Heart left ventricle (tissue), 16 donors: ENCODE results near the gene GABRB1. TPM values are rescaled to one million over a fixed set of nuclear protein-coding genes. Genes with fewer than 3 reads are reported as not detected.

ENCODE experiments used
- ATAC-seq, 4 donors: fragments of 200-7000 bp; cut with Tn5 transposase; one replicate each; pipeline ENCODE4 v1.9.1; 2020 to 2022; ENCODE audit warnings: moderate library complexity in 4 of 4, mild to moderate bottlenecking in 3 of 4, moderate number of reproducible peaks in 1 of 4
- DNase-seq, 5 donors: peaks; one replicate each; pipeline ENCODE4 v3.0.0-alpha.2; 2020
- H3K27ac ChIP-seq, 12 donors: fragments of 200-600 bp; sonication (generic) in 4 of 12; one replicate each; pipeline versions ENCODE4 v1.5.0 to v1.8.0; 2016 to 2022; ENCODE audit warnings: mild to moderate bottlenecking in 2 of 12
- H3K27me3 ChIP-seq, 9 donors: fragments of 200-600 bp; sonication (generic) in 2 of 9; one replicate each; pipeline versions ENCODE4 v1.5.1 to v1.8.0; 2016 to 2022; ENCODE audit warnings: mild to moderate bottlenecking in 3 of 9
- H3K36me3 ChIP-seq, 9 donors: fragments of 200-600 bp; sonication (generic) in 2 of 9; one replicate each; pipeline versions ENCODE4 v1.5.0 to v1.8.0; 2018 to 2022; ENCODE audit warnings: mild to moderate bottlenecking in 2 of 9
- H3K4me1 ChIP-seq, 12 donors: fragments of 200-600 bp; sonication (generic) in 4 of 12; one replicate each; pipeline versions ENCODE4 v1.5.0 to v1.8.0; 2016 to 2022; ENCODE audit warnings: mild to moderate bottlenecking in 3 of 12
- H3K4me3 ChIP-seq, 12 donors: fragments of 200-600 bp; sonication (generic) in 4 of 12; one replicate each; pipeline versions ENCODE4 v1.5.0 to v1.8.0; 2017 to 2022; ENCODE audit warnings: mild to moderate bottlenecking in 9 of 12, moderate library complexity in 4 of 12
- H3K9me3 ChIP-seq, 12 donors: fragments of 200-600 bp; sonication (generic) in 4 of 12; one replicate each; pipeline versions ENCODE4 v1.5.0 to v1.8.0; 2016 to 2022; ENCODE audit warnings: mild to moderate bottlenecking in 1 of 12
- CTCF ChIP-seq, 12 donors: fragments of 200-600 bp; sonication (generic) in 4 of 12; IDR thresholded peaks; one replicate each; pipeline versions ENCODE4 v1.5.0 to v1.8.0; 2018 to 2022; ENCODE audit warnings: antibody characterized with exemption in 12 of 12, mild to moderate bottlenecking in 5 of 12
- POLR2A ChIP-seq, 2 donors: fragments of 450-650 bp; IDR thresholded peaks; one replicate each; pipeline ENCODE4 v1.6.1; 2017; ENCODE audit warnings: antibody characterized with exemption in 2 of 2, mild to moderate bottlenecking in 2 of 2, moderate library complexity in 2 of 2
- WGBS, 4 donors: extraction: QIAGEN DNeasy Blood & Tissue Kit in 2 of 4; methylation state at CpG; one replicate each; pipeline versions ENCODE4 v1.1.5 to v1.1.7; 2013 to 2018; 5-methylcytosine and 5-hydroxymethylcytosine counted together
- intact Hi-C, 10 donors: fragments of 100-400 bp; cut with DNase I; formaldehyde crosslinking; loops; one replicate each; pipeline versions ENCODE4 v1.11.1 to v1.14.2; 2022
- polyA plus RNA-seq, 2 donors: library from polyadenylated mRNA; stranded (reverse); fragments of 200-250 nt; gene quantifications; one replicate each; pipeline ENCODE4 v1.2.3, GENCODE V29; 2013
- total RNA-seq, 9 donors: library from RNA; depleted of rRNA in 2 of 9; stranded (reverse); fragments of >200 nt in 2 of 9; fragmentation: NEBNext Ultra II Directional in 3 of 9; extraction: Animal tissue kit (Norgen Biotek cat#: 25700) in 3 of 9; gene quantifications; one replicate each; pipeline versions ENCODE4 v1.1.0 to v1.2.4, GENCODE V29; 2016 to 2023
- donor health status: ischemic (EF 13 %, LVEDD 7.1; RV severe dilation, severe dysfunction).
- donor health status: healthy with polysubstance abuse.
- donor health status: DM: no; HTN: yes; CAD: no.
- donor health status: DM: no; HTN: no; CAD: no.
- donor health status: ischemic (EF 25% LVEDD 6.9; RV normal size, moderate dysfunction).
- donor health status: ischemic (EF 25% LVEDD 5.7; RV mildly dilated, moderate dysfunction).
- donor health status: healthy.
- donor health status: DM: yes; HTN: yes; CAD: no.
- donor health status: ischemic (EF 35%, LVEDD 5.7; RV mildly dilated, moderate dysfunction).
- donor health status: nonischemic (EF 11% LVEDD 7.7; RV severe dilation, severe dysfunction).
- donor health status: DM: yes; HTN: yes; CAD: no.
- donor health status: PGD.
- donor health status: ischemic (EF 29% LVEDD 5.4; RV normal size, mild dysfunction).
- donor health status: nonischemic (EF 23%, LVEDD 6.1; RV moderate dilation, normal function).

GABRB1 gene
- total and polyA plus RNA-seq, 11 donors = 1.0 to 13.6 (median 4.5) TPM

DNA sequence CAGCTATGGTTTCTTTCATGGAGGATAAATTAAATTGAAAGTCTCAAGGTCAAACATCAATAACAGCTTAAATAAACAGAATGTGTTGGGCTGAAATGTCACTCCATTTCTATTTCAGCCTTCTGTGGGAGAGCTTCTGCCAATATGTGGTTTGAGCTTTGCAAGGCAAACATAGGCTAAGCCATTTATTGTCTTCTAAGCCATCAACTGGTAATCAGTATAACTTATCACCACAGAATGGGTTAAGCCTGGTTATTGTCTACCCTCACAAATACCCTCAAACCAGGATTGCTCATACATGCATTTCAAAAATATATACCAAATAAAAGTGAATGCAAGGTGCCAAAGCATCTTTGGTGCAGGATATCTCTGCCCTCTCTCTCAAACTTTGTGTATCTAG, 52.7 kb downstream of the GABRB1 start:
- DNase-seq (no peak), ATAC-seq (no peak)
- no peaks in the 10 kb centered on the region for H3K9me3 ChIP-seq
- H3K36me3 ChIP-seq = no peaks in the 10 kb centered on the region
- TF ChIP-seq POLR2A (IDR thresholded peaks at IDR 0.05) (no peak), CTCF (IDR thresholded peaks at IDR 0.05) (no peak)
- H3K4me1 ChIP-seq = peaks cover 0 to 5% (median 0%) of the 10 kb centered on the region in 12 donors
- intact Hi-C loops = no loop called here
- H3K27ac ChIP-seq = no peak overlapping the region
- no peak overlapping the region for H3K4me3 ChIP-seq
- H3K27me3 ChIP-seq = no peaks in the 10 kb centered on the region

- ATAC-seq = no peak
- Histone ChIP-seq H3K27me3 (no peaks in the 10 kb centered on the region), H3K9me3 (no peaks in the 10 kb centered on the region), H3K27ac (no peak overlapping the region), H3K4me3 (no peak overlapping the region), H3K4me1 (peaks cover 0 to 5% (median 0%) of the 10 kb centered on the region in 12 donors), H3K36me3 (no peaks in the 10 kb centered on the region)
- TF ChIP-seq CTCF (IDR thresholded peaks at IDR 0.05) (no peak), POLR2A (IDR thresholded peaks at IDR 0.05) (no peak)
- intact Hi-C loops = no loop called here
- DNase-seq = no peak
Observed at GRCh38 chr4:47084795-47085194, 53.4 kb downstream of the GABRB1 start.

DNA sequence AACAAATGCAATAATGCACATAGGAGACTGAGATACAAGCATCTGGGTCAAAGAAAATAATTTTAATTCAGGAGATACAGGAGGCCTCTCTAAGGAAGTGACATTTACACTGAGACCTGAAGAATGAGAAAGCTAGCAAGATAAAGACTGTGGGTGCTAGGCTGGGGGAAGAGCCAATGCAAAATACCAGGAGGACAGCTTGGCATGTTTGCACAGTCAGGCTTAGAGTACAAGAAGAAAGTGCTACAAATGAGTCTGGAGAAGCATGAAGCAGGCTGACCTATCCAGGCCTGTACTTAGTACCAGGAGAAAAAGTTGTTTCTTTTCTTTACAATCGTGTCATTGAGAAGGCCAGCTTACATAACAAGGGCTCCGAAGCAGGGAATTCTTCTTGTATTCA, 56.9 kb downstream of the GABRB1 start:
- intact Hi-C loops = no loop called here
- H3K4me3 ChIP-seq = no peak overlapping the region
- no peaks in the 10 kb centered on the region for H3K27me3 ChIP-seq
- H3K36me3 ChIP-seq = no peaks in the 10 kb centered on the region
- TF ChIP-seq POLR2A (IDR thresholded peaks at IDR 0.05) = no peak
- TF ChIP-seq CTCF (IDR thresholded peaks at IDR 0.05) = no peak
- H3K9me3 ChIP-seq = no peaks in the 10 kb centered on the region
- 70 to 85% (median 79%) methylated on average over 2 of the region's 2 CpGs for WGBS, 4 donors
- H3K27ac ChIP-seq = no peak overlapping the region
- DNase-seq = no peak
- H3K4me1 ChIP-seq = peaks cover 0 to 5% (median 0%) of the 10 kb centered on the region in 12 donors
- ATAC-seq = peak in 1 of 4 donors; percentile 18

DNA sequence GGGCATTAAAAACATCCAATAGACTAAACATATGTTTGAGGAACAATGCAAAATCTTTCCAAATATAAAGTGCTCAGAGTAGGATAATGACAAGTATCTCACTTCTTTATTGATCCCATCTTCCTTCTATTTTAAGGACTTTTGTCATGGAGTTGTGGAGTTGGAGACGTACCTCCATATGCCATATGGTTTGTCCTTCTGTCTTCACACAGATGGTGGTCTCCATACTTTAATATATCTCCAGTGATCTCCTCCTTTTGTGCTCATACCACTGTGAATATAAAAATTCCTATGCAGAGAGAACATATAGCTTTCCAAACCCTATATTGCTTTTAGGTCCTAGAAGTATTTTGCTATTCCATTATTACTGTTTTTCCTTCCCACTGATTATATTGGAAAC, 64.5 kb downstream of the GABRB1 start:
- intact Hi-C loops = no loop called here
- 71 to 87% (median 81%) methylated on average over 1 of the region's 1 CpG for WGBS, 4 donors

More for the DNA sequence above, 64.5 kb downstream of the GABRB1 start:
- no peaks in the 10 kb centered on the region for H3K27me3 ChIP-seq
- DNase-seq (no peak), ATAC-seq (no peak)
- TF ChIP-seq CTCF (IDR thresholded peaks at IDR 0.05) (no peak), POLR2A (IDR thresholded peaks at IDR 0.05) (no peak)
- no peaks in the 10 kb centered on the region for H3K9me3 ChIP-seq
- no peaks in the 10 kb centered on the region for H3K36me3 ChIP-seq
- no peak overlapping the region for H3K4me3 ChIP-seq
- H3K4me1 ChIP-seq = no peaks in the 10 kb centered on the region
- no peak overlapping the region for H3K27ac ChIP-seq
